ENCODE measurements around the gene FAM20A.
A peak's percentile ranks its signal among the peaks of the same experiment; 100 is the strongest.
"Not testable (repeated sequence)": the region's sequence is repeated elsewhere in the genome, so short reads cannot be mapped to it uniquely, and the experiment has no call there.

Gene FAM20A

DNA sequence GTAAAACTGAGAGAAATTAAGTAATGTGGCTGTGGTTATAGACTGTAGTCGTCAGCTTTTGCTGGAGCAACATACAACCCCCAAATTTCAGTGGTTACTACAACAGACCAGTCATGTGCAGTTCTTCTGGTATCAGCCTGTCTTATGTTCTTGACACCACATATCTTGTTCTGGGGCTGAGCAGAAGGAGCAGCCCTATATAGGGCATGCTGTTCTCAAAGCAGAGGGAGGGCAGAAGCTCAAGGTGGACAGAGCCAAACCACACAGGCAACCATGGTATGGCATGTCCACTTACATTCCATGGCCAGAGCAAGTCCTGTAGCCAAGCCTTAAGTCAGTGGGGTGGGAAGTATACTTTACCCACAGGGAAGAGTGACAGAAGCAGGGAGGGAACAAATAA, 81.3 kb downstream of the FAM20A start:
- no peak for DNase-seq (ENCODE audit: low spot score)

- DNase-seq (ENCODE audit: low spot score) = not testable (repeated sequence)
Observed at GRCh38 chr17:68519051-68519450, 82.1 kb downstream of the FAM20A start.

GRCh38 chr17:68518063-68518815, 82.9 kb downstream of the FAM20A start:
- no peak for DNase-seq (ENCODE audit: low spot score)

GRCh38 chr17:68517605-68518004, 83.6 kb downstream of the FAM20A start:
- not testable (repeated sequence) for DNase-seq (ENCODE audit: low spot score)

GRCh38 chr17:68516732-68517131, 84.4 kb downstream of the FAM20A start:
- DNase-seq (ENCODE audit: low spot score) = no peak

DNA sequence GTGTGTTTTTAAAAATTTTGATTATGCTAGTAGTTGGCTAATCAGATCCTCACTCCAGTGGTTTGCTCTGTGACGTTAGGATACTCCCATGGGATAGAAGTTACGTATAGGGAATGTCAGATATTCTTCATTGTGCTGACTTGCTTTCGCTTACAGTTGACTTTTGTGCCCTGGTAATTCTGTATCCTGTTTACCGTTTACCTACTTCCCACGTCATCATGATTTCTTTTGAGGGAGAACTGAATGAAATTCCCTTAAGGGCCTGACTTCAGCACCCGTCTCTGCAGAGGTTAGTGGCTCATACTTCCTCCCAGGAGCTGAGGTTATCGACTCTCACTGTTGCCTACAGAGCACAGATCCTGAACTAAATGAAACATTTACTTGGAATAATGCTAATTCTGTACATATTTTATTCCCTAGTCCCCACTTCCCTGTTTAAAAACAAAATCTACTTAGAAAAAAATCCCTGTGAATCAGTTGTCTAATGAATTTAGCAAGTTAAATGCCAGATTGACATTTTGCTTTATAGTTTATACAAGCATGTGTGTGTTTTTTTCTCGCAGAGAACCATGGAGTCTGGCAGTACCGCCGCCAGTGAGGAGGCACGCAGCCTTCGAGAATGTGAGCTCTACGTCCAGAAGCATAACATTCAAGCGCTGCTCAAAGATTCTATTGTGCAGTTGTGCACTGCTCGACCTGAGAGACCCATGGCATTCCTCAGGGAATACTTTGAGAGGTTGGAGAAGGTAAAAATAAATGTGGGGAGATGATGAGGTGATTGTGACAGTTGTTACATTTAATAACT, 86.1 kb downstream of the FAM20A start:
- DNase-seq (ENCODE audit: low spot score) = no peak

GRCh38 chr17:68513932-68514331, 87.2 kb downstream of the FAM20A start:
- no peak for DNase-seq (ENCODE audit: low spot score)

- peak; percentile 22 for DNase-seq (ENCODE audit: low spot score)
Observed at GRCh38 chr17:68512960-68513474, 88.2 kb downstream of the FAM20A start.

DNA sequence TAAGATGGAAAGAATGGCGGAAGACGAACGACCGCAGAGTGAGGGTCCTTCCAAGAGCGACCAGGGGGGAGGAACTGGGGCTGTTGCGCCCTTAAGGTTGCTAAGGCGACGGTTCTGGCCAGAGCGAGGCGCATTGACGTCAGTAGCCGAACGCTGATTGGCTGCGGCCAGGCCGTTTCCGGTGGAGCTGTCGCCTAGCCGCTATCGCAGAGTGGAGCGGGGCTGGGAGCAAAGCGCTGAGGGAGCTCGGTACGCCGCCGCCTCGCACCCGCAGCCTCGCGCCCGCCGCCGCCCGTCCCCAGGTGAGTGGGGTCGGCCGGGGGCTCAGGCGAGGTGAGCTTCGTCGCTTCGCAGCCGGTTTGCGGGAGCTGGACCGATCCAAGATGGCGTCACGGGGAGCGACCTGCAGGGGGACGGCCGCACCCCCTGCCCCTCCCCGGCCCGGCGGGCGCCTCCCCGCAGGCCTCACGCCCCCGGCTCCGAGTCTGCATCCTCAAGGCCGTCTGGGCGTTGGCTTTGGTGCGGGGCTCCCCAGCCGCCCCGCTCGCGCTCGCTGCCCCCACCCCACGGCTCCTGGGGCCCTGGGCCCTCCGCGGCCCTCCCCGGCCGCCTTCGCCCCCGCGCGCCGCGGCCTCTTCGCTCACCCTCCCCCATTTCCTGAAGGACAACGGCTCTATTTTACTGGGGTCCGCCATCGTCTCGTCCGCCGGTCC, 88.8 kb downstream of the FAM20A start, which contains the start of gene PRKAR1A:
PRKAR1A (plus strand) TSS at position 184 of the 713 bp plus-strand sequence. CDS start 2,970 bp downstream, outside the sequence.
- peak; percentile 95 for DNase-seq (ENCODE audit: low spot score)

DNA sequence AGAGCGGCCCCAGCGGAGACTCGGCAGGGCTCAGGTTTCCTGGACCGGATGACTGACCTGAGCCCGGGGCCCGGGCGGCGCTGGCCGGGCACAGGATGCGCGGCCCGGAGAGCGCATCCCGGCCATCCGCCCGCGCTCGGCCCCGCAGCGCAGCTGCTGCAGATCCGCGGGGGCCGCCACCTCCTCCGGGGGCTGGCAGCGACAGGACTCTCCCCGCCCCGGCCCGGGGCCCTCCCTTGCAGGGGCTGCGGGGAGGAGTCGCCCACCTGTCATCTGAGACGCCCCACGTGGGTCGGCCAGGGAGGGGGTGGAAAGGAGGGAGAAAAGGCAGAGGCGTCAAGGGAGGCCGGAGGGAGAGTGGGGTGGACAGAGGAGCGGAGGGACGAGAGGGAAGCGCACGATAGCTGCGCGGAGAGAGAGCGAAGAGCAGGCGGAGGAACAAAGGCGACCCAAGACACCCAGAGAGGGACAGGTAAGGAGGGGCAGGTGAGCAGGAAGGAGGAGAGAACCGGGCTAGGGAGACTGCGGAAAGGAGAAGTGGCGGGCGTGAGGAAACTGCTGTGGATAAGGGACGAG, 89.4 kb downstream of the FAM20A start:
- DNase-seq (ENCODE audit: low spot score) = no peak

DNA sequence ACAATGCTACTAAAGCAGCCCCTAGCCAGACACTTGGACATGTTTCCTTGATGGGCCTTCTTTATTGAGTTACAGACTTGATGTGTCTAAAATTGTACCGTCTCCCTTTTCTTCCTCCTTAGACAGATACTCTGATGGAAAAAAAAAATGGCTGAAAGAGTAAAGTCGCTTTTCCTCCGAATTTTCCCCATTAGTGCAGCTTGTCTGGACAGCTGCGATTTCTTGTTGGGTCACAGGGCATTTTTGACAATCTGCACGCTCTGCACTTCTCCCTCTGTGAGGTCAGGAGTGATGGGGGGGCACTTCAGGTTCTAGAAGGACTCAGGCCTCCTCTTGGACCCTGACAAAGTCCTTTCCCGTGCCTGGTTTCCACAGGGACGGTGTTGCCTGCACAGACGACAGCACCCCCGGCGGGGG, 89.9 kb downstream of the FAM20A start:
- DNase-seq (ENCODE audit: low spot score) = no peak

- no peak for DNase-seq (ENCODE audit: low spot score)
Observed at GRCh38 chr17:68509141-68510057, 91.8 kb downstream of the FAM20A start.

GRCh38 chr17:68507576-68507975, 93.6 kb downstream of the FAM20A start:
- no peak for DNase-seq (ENCODE audit: low spot score)

DNA sequence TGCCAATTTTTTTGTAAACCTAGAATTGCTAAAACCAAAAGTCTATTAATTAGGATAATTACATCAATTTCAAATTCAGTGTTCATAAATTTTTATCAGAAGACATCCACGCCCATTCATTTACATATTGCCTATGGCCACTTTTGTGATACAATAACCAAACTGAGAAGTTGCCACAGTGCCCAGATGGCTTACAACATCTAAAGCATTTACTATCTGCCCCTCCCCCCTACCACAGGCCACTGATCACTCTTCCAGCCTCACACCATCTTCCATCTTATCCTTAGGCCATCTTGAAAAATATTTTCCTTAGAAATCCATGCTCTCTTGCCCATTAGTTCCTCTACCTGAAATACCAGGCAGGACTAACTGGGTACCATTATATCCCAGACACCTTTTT, 95.2 kb downstream of the FAM20A start:
- no peak for DNase-seq (ENCODE audit: low spot score)

DNA sequence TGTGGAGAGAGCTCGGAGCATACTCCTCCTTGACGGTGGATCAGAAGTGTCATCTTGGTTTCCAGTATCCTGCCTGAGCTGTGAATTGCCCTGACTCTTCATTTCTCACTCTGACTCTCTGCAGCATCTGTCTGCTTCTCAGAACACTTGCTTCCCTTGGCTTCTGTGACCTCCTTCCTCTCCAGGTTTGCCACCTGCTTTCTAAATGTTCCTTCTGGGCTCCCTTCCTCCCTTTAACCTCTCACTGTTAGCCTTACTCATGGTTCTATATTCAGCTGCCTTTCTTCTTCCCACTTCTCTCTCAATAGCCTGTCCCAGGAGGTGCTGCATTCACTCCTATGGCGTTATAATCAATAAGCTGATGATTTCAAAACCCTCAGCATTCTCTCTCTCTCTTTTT, 100.1 kb downstream of the FAM20A start:
- DNase-seq (ENCODE audit: low spot score) = no peak

GRCh38 chr17:68499587-68499986, 101.6 kb downstream of the FAM20A start:
- DNase-seq (ENCODE audit: low spot score) = no peak

GRCh38 chr17:68498479-68499326, 102.5 kb downstream of the FAM20A start:
- no peak for DNase-seq (ENCODE audit: low spot score)

- no peak for DNase-seq (ENCODE audit: low spot score)
Observed at GRCh38 chr17:68497885-68498319, 103.3 kb downstream of the FAM20A start.

DNA sequence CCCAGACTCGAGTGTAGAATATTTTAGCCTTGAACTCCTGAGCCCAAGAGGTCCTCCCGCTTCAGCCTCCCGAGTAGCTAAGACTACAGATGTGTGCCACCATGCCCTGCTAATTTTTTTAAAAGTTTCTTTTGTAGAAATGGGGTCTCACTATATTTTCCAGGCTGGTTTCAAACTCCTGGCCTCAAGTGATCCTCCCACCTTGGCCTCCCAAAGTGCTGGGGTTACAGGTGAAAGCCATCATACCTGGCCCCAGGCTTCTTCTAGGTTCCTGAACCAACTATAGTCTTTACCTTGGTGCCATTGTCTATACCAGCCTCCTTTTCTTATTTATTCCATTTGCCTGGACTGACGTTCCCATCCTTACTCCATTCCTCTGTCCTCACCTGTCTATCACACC, 106.1 kb downstream of the FAM20A start:
- DNase-seq (ENCODE audit: low spot score) = no peak
